ENCODE measurements around the gene NEURL3.

The NEURL3 gene

GRCh38 chr2:96547731-96548171 is 42.6 kb upstream of the NEURL3 start:
- DNase-seq (ENCODE audit: low spot score): no peak
- CTCF ChIA-PET: interaction anchor here (0.6 to 1.0 kb wide), 2 partner anchors 34 to 404 kb away, joined by 3 to 4 read pairs; no protein-coding TSS in a partner anchor
- TF ChIP-seq CTCF (conservative IDR thresholded peaks at IDR 0.05; ENCODE audit: low read depth): no peak
- H3K27ac ChIP-seq: no peak overlapping the region; the same call in 1 of the 2 replicates
- POLR2A ChIA-PET (ENCODE audit: low non-redundant PET): no interaction called here

GRCh38 chr2:96547203-96547641 is 42.1 kb upstream of the NEURL3 start:
- DNase-seq (ENCODE audit: low spot score): no peak
- no peak overlapping the region for H3K27ac ChIP-seq
- CTCF ChIA-PET: interaction anchor here (0.6 to 1.0 kb wide), 2 partner anchors 34 to 404 kb away, joined by 3 to 4 read pairs; no protein-coding TSS in a partner anchor
- TF ChIP-seq CTCF (conservative IDR thresholded peaks at IDR 0.05; ENCODE audit: low read depth): no peak
- POLR2A ChIA-PET (ENCODE audit: low non-redundant PET): no interaction called here

GRCh38 chr2:96546797-96547196 is 41.6 kb upstream of the NEURL3 start:
- TF ChIP-seq CTCF (conservative IDR thresholded peaks at IDR 0.05; ENCODE audit: low read depth): no peak
- H3K27ac ChIP-seq: no peak overlapping the region
- ChIA-PET CTCF (interaction anchor here (1.0 kb wide), 1 partner anchor 35 kb away, joined by 3 read pairs; no protein-coding TSS in a partner anchor), POLR2A (ENCODE audit: low non-redundant PET) (no interaction called here)
- no peak for DNase-seq (ENCODE audit: low spot score)

- no peak overlapping the region for H3K27ac ChIP-seq
- TF ChIP-seq CTCF (conservative IDR thresholded peaks at IDR 0.05; ENCODE audit: low read depth): no peak
- ChIA-PET POLR2A (ENCODE audit: low non-redundant PET) (no interaction called here), CTCF (interaction anchor here (0.6 kb wide), 1 partner anchor 148 kb away, joined by 3 read pairs; no protein-coding TSS in a partner anchor)
- DNase-seq (ENCODE audit: low spot score): no peak
These were observed 41.2 kb upstream of the NEURL3 start for GRCh38 chr2:96546321-96546720.

- CTCF ChIA-PET: interaction anchor here (1.0 to 1.4 kb wide), 2 partner anchors 8 to 12 kb away, joined by 4 to 5 read pairs; no protein-coding TSS in a partner anchor
- no peak overlapping the region for H3K27ac ChIP-seq
- POLR2A ChIA-PET (ENCODE audit: low non-redundant PET): no interaction called here
These were observed 37.3 kb upstream of the NEURL3 start for GRCh38 chr2:96542357-96542977.

More at GRCh38 chr2:96542357-96542977, 37.3 kb upstream of the NEURL3 start:
- no peak for TF ChIP-seq CTCF (conservative IDR thresholded peaks at IDR 0.05; ENCODE audit: low read depth)
- no peak for DNase-seq (ENCODE audit: low spot score)
